Activated naive CD4-positive, alpha-beta T cell treated with anti-CD3 and anti-CD28 coated beads, Interleukin-2, amount 50 U/mL, for 16 hours (primary cell): ENCODE data around the gene HNRNPUL1.

Experiments used
- DNase-seq: peaks from one replicate; pipeline ENCODE4 v3.0.0-alpha.2; 2020

The HNRNPUL1 gene

DNA sequence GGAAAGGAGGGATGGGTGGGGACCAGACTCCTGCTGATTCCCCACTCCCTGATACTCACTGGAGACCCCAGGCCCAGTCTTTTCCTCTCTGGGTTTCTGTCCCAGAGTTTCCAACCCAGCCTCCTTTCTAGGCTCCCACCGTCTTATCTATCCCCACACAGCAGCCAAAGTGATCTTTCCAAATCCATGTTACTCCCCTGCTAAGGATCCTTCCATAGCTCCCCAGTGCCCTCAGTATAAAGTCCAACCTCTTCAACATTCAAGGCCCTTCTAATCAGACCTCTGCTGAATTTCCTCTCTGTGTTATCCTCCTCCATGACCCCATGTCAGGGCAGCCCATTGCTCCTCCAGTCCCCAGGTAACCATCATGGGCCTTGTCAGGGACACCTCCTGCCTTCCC lies 90.9 kb downstream of the HNRNPUL1 start:
- DNase-seq, result no peak

DNA sequence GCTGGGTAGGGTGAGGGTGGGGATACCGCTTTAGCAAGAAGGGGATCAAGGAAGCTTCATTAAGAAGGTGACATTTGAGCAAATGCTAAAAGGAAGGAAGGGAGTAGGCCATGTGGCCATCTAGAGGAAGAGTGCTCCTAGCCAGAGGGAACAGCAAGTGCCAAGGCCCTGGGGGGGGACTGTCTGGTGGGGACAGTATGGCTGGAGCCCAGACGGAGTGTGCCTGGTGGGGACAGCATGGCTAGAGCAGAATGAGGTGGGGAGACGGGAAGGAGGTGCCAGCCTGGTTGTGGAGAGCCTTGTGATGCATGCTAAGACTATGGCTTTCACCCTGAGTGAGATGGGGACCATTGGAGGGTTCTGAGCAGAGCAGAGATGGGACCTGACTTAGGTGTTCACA lies 91.6 kb downstream of the HNRNPUL1 start:
- DNase-seq, result no peak

DNA sequence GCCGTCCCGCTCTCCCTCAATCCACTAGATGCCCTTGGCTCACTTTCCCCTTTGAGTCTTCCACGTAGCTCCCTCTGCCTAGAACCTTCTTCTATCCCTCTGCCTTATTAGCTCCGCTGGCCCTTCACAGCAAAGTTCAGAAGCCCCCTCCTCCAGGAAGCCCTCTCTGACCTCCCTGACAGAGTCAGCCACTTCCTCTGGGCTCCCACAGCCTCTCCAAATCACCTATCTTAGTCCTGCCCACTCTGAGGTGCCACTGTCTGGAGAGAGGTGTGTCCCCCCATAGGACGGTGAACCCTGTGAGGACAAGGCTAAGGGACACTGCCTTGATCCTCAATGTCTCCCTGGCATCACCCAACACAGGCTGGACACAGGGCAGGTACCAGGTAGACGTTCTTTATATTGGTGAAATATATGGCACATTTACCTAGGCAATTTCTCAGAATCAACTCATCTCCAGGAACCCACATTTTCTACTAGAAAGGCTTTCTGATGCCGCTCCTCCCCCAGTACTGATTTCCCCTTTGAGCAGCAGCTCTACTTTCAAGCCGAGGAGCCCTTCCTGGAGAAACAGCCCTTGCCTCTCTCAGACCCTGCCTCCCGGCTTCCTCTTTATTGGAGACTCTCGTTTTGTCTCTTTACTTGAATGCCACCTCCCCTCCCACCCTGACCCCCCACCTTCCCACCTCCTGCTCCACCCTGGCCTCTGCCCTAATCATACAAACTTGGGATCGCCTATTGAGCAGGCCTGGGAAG lies 93.0 kb downstream of the HNRNPUL1 start:
- peak; percentile 42 for DNase-seq
